ENCODE measurements around the gene LRIF1. TPM values are rescaled to one million over a fixed set of nuclear protein-coding genes. Genes with fewer than 3 reads are reported as not detected.

Gene LRIF1
- total RNA-seq, 6 donors from 2014 or later: 2.6 to 15.3 (median 7.2) TPM

DNA sequence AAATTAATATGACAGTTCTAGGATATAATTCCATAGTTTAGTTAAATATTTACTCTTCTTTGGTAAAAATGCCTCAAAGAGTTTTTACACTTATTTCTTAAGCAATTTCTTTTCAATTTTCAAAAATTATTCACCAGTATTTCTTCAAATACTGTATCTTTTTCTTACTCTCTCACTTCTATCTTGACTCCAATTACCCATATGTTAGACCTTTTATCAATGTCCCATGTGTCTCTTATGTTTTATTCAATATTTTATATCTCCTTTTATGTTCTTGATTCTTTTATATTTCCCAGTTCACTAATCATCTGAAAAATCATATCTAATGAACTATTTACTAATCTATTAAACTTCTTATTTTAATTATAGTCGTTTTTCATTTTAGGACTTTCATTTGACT, 11.5 kb upstream of the LRIF1 start:
- TF ChIP-seq POLR2A (IDR thresholded peaks at IDR 0.05): no peak
- no peak for TF ChIP-seq EP300 (IDR thresholded peaks at IDR 0.05)
- 42 to 56% methylated on average over 1 of the region's 1 CpG for WGBS, 2 donors
- DNase-seq (no peak), ATAC-seq (ENCODE audit: low FRiP score in 2 of 2) (no peak)
- Histone ChIP-seq H3K4me3 (no peak overlapping the region), H3K9me3 (peaks cover 0 to 15% (median 5%) of the 10 kb centered on the region in 4 donors), H3K27me3 (no peaks in the 10 kb centered on the region), H3K4me1 (no peaks in the 10 kb centered on the region), H3K36me3 (no peaks in the 10 kb centered on the region), H3K27ac (no peak overlapping the region)

DNA sequence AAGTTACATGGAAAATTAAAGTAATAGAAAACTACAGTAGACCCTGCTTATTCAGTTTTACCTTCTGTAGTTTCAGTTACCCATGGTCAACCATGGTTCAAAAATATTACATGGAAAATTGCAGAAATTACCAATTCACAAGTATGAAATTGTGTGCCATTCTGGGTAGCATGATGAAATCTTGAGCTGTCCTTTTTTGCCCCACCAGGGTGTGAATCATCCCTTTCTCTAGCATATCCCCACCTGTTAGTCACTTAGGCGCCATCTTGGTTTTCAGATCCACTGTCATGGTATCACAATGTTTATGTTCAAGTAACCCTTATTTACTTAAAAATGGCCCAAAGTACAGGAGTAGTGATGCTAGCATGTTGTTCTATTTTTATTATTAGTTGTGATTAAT, 3.5 kb upstream of the LRIF1 start:
- H3K9me3 ChIP-seq: peaks cover 11 to 28% (median 22%) of the 10 kb centered on the region in 4 donors
- TF ChIP-seq POLR2AphosphoS5 (IDR thresholded peaks at IDR 0.05): no peak
- TF ChIP-seq CTCF (IDR thresholded peaks at IDR 0.05): no peak
- TF ChIP-seq EP300 (IDR thresholded peaks at IDR 0.05): no peak
- no peak for TF ChIP-seq POLR2A (IDR thresholded peaks at IDR 0.05)
- no peaks in the 10 kb centered on the region for H3K27me3 ChIP-seq
- DNase-seq (no peak), ATAC-seq (ENCODE audit: low FRiP score in 2 of 2) (no peak)
- no peak overlapping the region for H3K4me3 ChIP-seq
- H3K36me3 ChIP-seq: no peaks in the 10 kb centered on the region
- no peak overlapping the region for H3K27ac ChIP-seq
- peaks cover 4 to 17% (median 11%) of the 10 kb centered on the region in 4 donors for H3K4me1 ChIP-seq
- WGBS, 2 donors: 66 to 72% methylated on average over 1 of the region's 1 CpG

- H3K4me1 ChIP-seq: peaks cover 6 to 19% (median 15%) of the 10 kb centered on the region in 4 donors
- 62 to 65% methylated on average over 6 of the region's 6 CpGs for WGBS, 2 donors
- TF ChIP-seq POLR2AphosphoS5 (IDR thresholded peaks at IDR 0.05) (no peak), POLR2A (IDR thresholded peaks at IDR 0.05) (no peak), CTCF (IDR thresholded peaks at IDR 0.05) (no peak), EP300 (IDR thresholded peaks at IDR 0.05) (no peak)
- H3K9me3 ChIP-seq: peaks cover 11 to 31% (median 19%) of the 10 kb centered on the region in 4 donors
- no peak for DNase-seq
- peak overlapping the region; percentile 5 to 65 (median 55) for H3K4me3 ChIP-seq
- H3K27me3 ChIP-seq: no peaks in the 10 kb centered on the region
- no peak for ATAC-seq (ENCODE audit: low FRiP score in 2 of 2)
- H3K36me3 ChIP-seq: no peaks in the 10 kb centered on the region
- peak overlapping the region; percentile 94 to 99 (median 96) for H3K27ac ChIP-seq
Observed at GRCh38 chr1:110964455-110964903, 757 bp upstream of the LRIF1 start.

DNA sequence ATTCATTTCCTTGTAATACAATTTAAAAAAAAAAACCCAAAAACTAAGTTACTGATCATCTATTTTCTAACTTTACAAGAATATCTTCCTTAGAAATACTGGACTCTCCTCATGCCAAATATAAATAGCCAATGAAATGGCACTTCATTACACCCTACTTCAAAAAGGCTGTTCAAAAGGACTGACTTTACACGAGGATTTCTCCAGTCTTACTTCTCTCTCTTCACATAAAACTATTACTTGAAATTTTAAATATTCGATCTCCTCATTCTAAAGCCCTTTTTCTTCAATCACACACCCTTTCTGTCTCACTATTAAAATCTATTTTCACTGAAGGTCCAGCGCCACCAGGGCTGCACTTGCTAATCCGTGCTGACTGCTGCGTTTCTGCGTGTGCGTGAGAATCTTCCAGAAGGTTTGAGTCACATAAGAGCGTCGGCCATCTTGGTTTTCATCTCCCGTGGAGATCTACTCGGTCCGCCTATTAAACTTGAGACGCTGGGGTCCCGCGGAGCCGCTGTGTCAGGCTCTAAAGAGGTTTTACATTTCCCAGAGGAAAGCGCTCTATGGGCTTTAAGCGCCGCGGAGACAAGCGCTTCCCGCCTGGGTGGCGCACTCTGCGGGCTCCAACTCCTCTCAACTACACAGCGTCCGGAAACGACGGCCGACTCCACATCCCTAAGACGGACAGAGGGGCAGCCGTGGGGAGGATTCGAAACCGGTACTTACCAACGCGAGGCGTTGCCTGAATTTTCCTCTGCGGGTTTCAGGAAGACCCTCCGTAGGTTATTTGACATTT, 631 bp downstream of the LRIF1 start:
- no peak for TF ChIP-seq CTCF (IDR thresholded peaks at IDR 0.05)
- no peak for TF ChIP-seq EP300 (IDR thresholded peaks at IDR 0.05)
- TF ChIP-seq POLR2A (IDR thresholded peaks at IDR 0.05): no peak
- no peak for TF ChIP-seq POLR2AphosphoS5 (IDR thresholded peaks at IDR 0.05)
- no peaks in the 10 kb centered on the region for H3K36me3 ChIP-seq
- ATAC-seq (ENCODE audit: low FRiP score in 2 of 2) (peak; percentile 67 to 72), DNase-seq (peak; percentile 59 to 82)
- H3K4me1 ChIP-seq: peaks cover 6 to 19% (median 15%) of the 10 kb centered on the region in 4 donors
- H3K4me3 ChIP-seq: peak overlapping the region; percentile 46 to 65 (median 55)
- peak overlapping the region; percentile 94 to 99 (median 96) for H3K27ac ChIP-seq
- peaks cover 11 to 31% (median 18%) of the 10 kb centered on the region in 4 donors for H3K9me3 ChIP-seq
- no peaks in the 10 kb centered on the region for H3K27me3 ChIP-seq
- WGBS, 2 donors: 8 to 12% methylated on average over 17 to 37 of the region's 38 CpGs

GRCh38 chr1:110961902-110962301, 1.8 kb downstream of the LRIF1 start:
- DNase-seq (no peak), ATAC-seq (ENCODE audit: low FRiP score in 2 of 2) (no peak)
- no peak overlapping the region for H3K4me3 ChIP-seq
- no peak overlapping the region for H3K27ac ChIP-seq
- H3K9me3 ChIP-seq: peaks cover 11 to 31% (median 24%) of the 10 kb centered on the region in 4 donors
- H3K36me3 ChIP-seq: no peaks in the 10 kb centered on the region
- no peaks in the 10 kb centered on the region for H3K27me3 ChIP-seq
- TF ChIP-seq POLR2AphosphoS5 (IDR thresholded peaks at IDR 0.05): no peak
- no peak for TF ChIP-seq EP300 (IDR thresholded peaks at IDR 0.05)
- no peak for TF ChIP-seq POLR2A (IDR thresholded peaks at IDR 0.05)
- TF ChIP-seq CTCF (IDR thresholded peaks at IDR 0.05): no peak
- peaks cover 6 to 19% (median 15%) of the 10 kb centered on the region in 4 donors for H3K4me1 ChIP-seq
